Activated CD4-positive, alpha-beta T cell treated with anti-CD3 and anti-CD28 coated beads for 36 hours (primary cell): ENCODE results near the gene MPV17L2. TPM values are rescaled to one million over a fixed set of nuclear protein-coding genes. Genes with fewer than 3 reads are reported as not detected.

Experiments used
- ATAC-seq: fragments of 200-7000 bp; cut with Tn5 transposase; one replicate; pipeline ENCODE4 v1.10.0; 2021; ENCODE audit warnings: mild to moderate bottlenecking, moderate library complexity
- CTCF ChIA-PET: fragments of 350-600 bp; sonication (Branson Sonifier 250); formaldehyde crosslinking; loops from one replicate; lab custom pipeline; 2021; ENCODE audit warnings: antibody characterized with exemption; lab: Charles Lee
- POLR2A ChIA-PET: fragments of 350-600 bp; sonication (Branson Sonifier 250); formaldehyde crosslinking; loops from one replicate; lab custom pipeline; 2021; ENCODE audit warnings: antibody characterized with exemption, inconsistent platforms; lab: Charles Lee
- DNase-seq: peaks from one replicate; pipeline ENCODE4 v3.0.0-alpha.2; 2020
- H3K27ac Mint-ChIP-seq: one replicate; pipeline ENCODE4 v1.8.0; 2021; ENCODE audit warnings: mixed read lengths
- H3K27me3 Mint-ChIP-seq: one replicate; pipeline ENCODE4 v1.8.0; 2021; ENCODE audit warnings: mixed read lengths
- H3K36me3 Mint-ChIP-seq: one replicate; pipeline ENCODE4 v1.8.0; 2021; ENCODE audit warnings: low read depth, mixed read lengths
- H3K4me1 Mint-ChIP-seq: one replicate; pipeline ENCODE4 v1.8.0; 2021; ENCODE audit warnings: mixed read lengths
- H3K4me3 Mint-ChIP-seq: one replicate; pipeline ENCODE4 v1.8.0; 2021; ENCODE audit warnings: mild to moderate bottlenecking, moderate library complexity, mixed read lengths
- H3K9me3 Mint-ChIP-seq: one replicate; pipeline ENCODE4 v1.8.0; 2021; ENCODE audit warnings: low read depth, mixed read lengths
- intact Hi-C, 2 experiments: fragments of 100-400 bp; cut with DNase I in 1 of 2; cut with micrococcal nuclease in 1 of 2; formaldehyde crosslinking; loops; one replicate each; pipeline versions ENCODE4 v1.14.2 to v1.15.1; 2022 to 2024; cut with DNase I, micrococcal nuclease
- total RNA-seq, 2 experiments: library from RNA; stranded (reverse); gene quantifications; one replicate each; pipeline ENCODE4 v1.2.3, GENCODE V29; 2021

MPV17L2 gene
- total RNA-seq, 2 experiments from 2014 or later, result 5.7 to 6.2 TPM

DNA sequence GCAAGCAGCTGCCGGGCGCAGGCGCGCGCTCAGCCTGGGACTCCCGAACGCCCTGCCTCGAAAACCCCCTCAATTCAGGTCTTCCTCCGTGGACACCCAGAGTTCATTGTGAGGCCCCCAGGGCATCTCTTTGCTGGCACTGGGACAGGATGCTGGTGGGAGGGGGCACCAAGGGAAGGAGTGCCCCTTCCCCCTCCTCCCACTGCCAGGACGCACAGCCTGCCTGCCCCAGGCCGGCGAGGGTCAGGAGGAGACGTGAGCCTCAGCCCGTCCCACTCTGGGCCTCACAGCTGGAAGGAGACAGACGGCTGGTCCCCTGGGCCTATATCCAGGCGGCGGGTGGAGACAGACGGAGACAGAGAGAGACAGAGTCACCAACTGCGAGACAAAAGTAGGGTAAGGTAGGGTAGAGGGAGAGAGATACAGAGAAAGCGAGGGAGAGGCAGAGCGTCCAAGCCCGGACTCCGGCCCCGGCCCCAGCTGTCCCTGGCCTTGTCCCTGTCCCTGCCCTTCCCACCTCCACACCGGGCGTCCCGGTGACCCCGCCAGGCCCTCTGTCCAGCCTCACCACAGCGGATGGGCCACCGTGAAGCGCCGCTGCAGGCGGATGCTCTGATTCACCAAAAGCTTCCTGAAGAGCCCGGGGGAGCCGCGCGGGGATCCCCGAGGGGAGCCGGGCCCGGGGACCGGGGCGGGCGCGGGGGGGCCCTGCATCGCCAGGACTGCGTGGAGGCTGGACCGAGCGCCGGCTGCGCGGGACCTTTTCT lies 32.9 kb downstream of the MPV17L2 start, which contains the start of gene PDE4C:
PDE4C (minus strand) TSS at position 737 of the 767 bp plus-strand sequence; CDS start at position 714, 23 bp downstream.
- ChIA-PET CTCF (interaction anchor here (0.5 kb wide), 1 partner anchor 15 kb away, joined by 3 read pairs; no protein-coding TSS in a partner anchor), POLR2A (no interaction called here)
- no peaks in the 10 kb centered on the region for H3K9me3 Mint-ChIP-seq
- H3K4me1 Mint-ChIP-seq, result peaks cover 20% of the 10 kb centered on the region
- peak within 1 kb of the TSS; percentile 8 for H3K4me3 Mint-ChIP-seq
- peaks cover 57% of the 10 kb centered on the region for H3K27me3 Mint-ChIP-seq
- intact Hi-C loops, result no loop called here
- no peaks in the 10 kb centered on the region for H3K36me3 Mint-ChIP-seq
- H3K27ac Mint-ChIP-seq, result no peak within 1 kb of the TSS
- ATAC-seq (no peak), DNase-seq (peak; percentile 39)

DNA sequence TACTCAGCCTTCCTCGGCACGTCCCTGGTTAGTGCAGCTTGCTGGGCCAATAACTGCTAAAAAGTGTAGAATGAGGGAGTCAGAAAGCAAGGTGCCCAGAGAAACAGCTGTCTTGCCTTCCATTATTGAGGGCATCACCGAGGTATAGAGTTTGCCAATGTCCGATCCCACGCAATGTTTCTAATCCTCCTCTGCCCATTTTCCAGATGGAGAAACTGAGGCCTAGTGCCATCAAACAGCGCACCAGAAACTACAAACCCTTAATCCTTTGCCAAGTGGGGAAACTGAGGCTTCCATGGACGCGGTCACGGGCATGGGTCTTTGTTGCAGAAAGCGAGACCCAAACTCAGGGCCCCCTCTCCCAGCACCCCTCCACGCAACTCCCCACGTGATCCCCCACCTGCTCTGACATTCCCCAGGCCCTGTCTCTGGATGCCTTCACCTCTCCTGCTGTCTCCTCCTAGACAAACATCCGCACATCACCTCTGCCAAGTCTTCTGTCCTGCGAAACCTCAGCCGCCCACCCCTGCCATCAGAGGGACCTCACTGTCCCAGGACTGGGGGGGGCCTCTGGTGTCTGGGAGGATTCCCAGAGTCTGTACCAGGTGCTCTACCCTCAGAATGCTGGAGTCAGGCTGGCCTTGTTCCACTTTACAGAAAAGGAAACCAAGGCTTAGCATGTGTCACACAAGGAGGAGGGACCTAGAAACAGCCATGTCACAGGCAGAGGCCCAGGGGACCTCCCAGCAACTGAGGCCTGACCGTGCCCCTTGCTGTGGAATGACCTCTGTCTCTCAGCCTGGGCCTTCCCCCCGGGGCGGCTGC lies 34.1 kb downstream of the MPV17L2 start:
- Mint-ChIP-seq H3K27ac (no peak overlapping the region), H3K4me1 (peaks cover 20% of the 10 kb centered on the region), H3K36me3 (no peaks in the 10 kb centered on the region), H3K4me3 (no peak overlapping the region), H3K27me3 (peaks cover 57% of the 10 kb centered on the region), H3K9me3 (no peaks in the 10 kb centered on the region)
- intact Hi-C loops, result no loop called here
- POLR2A ChIA-PET, result no interaction called here
- CTCF ChIA-PET, result no interaction called here
- ATAC-seq (no peak), DNase-seq (no peak)

DNA sequence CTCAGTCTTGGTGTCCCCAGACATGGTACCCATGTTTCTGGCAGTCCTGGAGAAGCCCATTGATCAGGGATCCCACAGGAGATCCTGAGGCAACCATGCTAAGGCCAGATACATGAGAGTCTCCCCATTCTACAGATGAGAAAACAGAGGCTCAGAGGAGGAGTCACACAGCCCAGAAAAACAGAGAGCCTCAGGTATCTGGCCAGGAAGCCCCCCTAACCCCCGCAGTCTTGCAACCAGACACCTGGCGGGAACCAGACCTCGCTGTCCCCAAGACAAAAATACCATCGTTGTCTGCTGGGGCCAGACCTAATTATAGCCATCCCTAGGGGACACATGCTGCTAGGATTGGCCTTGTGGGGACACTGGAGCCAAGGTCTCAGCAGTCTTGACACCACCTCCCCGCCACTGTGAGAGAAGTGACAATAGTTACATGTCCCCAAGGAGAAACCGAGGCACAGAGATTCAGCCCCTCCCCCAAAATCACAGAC lies 34.8 kb downstream of the MPV17L2 start:
- Mint-ChIP-seq H3K4me3 (no peak overlapping the region), H3K36me3 (no peaks in the 10 kb centered on the region), H3K27me3 (peaks cover 62% of the 10 kb centered on the region), H3K27ac (no peak overlapping the region), H3K9me3 (peaks cover 2% of the 10 kb centered on the region), H3K4me1 (peaks cover 24% of the 10 kb centered on the region)
- ChIA-PET POLR2A (no interaction called here), CTCF (interaction anchor here (0.6 to 0.8 kb wide), 2 partner anchors 101 to 407 kb away, joined by 3 to 6 read pairs; no protein-coding TSS in a partner anchor)
- ATAC-seq, result no peak
- no peak for DNase-seq
- intact Hi-C loops, result no loop called here

DNA sequence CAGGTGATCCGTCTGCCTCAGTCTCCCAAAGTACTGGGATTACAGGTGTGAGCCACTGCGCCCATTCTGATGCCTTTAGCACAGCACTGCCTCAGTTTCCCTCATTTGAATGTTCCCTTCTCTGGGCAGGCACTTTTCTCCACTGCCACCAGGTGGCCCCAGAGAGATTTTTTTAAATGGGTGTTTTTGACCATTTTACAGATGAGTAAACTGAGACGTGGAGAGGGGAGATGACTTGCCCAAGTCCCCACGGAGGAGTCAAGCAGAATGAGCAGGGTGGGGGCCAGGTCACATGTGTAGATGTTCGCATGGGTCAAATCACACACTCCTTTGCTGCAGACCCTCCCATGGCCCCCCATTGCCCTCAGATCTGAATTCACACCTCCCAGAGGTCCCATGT lies 36.5 kb downstream of the MPV17L2 start:
- ChIA-PET CTCF (interaction anchor here (0.7 kb wide), 1 partner anchor 292 kb away, joined by 4 read pairs; no protein-coding TSS in a partner anchor), POLR2A (no interaction called here)
- Mint-ChIP-seq H3K27me3 (peaks cover 66% of the 10 kb centered on the region), H3K4me3 (no peak overlapping the region), H3K36me3 (no peaks in the 10 kb centered on the region), H3K9me3 (peaks cover 4% of the 10 kb centered on the region), H3K4me1 (peaks cover 18% of the 10 kb centered on the region), H3K27ac (no peak overlapping the region)
- intact Hi-C loops, result no loop called here
- DNase-seq, result peak; percentile 27
- no peak for ATAC-seq

DNA sequence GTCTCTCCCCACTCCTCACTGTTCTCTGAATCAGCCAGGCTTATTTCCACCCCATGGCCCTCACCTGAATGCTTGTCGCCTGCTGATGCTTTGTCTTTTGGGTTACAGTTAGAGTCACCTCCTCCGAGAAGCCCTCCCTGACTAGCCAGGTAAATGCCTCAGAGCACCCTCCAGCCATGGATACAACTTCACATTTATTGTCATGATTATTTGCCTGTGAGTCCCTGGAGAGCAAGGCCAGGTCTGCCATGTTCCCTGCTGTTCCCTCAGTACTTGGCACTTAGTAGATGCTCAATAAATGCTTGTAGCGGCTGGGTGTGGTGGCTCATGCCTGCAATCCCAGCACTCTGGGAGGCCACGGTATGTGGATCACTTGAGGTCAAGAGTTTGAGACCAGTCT lies 36.9 kb downstream of the MPV17L2 start:
- Mint-ChIP-seq H3K9me3 (peaks cover 4% of the 10 kb centered on the region), H3K36me3 (no peaks in the 10 kb centered on the region), H3K27me3 (peaks cover 63% of the 10 kb centered on the region), H3K27ac (no peak overlapping the region), H3K4me3 (no peak overlapping the region), H3K4me1 (peaks cover 13% of the 10 kb centered on the region)
- POLR2A ChIA-PET, result no interaction called here
- intact Hi-C loops, result no loop called here
- CTCF ChIA-PET, result interaction anchor here (0.6 to 0.8 kb wide), 2 partner anchors 30 to 96 kb away, joined by 3 to 4 read pairs; no protein-coding TSS in a partner anchor
- DNase-seq, result no peak
- no peak for ATAC-seq

DNA sequence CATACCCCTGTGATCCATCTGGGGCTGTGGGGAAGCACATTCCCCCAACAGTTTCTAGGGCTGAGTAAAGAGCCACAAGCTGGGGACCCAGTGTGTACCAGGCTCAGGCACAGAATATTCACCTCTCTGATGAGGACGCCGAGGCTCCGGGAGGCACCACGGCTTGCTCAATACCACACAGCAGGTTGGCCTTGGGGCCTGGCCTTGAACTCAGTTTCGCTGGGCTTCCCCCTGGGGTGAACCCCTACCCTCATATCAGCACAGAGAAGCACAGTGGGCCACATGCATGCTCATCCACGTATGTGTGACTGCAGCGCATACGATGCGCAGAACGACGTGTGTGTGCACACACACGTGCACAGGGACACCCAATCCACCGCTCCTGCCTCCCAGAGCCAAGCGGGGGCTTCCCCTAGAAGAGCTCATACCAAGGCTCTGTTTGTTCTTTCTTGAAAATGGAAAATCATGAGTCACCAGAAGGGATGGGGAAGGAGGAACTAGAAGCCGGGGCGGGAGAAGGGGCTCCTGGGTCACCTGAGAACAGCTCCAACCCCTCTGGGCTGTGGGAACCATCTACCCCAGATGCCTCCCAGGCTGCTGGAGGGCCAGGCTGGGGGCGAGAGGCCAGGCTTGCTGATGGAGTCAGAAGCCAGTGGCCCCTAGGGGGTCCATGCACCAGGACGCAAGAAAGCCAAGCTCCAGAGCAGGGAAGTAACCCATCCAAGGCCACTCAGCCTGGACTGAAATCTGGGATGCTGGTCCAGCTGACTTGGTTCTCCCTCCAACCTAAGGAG lies 38.1 kb downstream of the MPV17L2 start:
- intact Hi-C loops, result no loop called here
- H3K4me3 Mint-ChIP-seq, result no peak overlapping the region
- POLR2A ChIA-PET, result no interaction called here
- CTCF ChIA-PET, result interaction anchor here (0.6 to 1.0 kb wide), 4 partner anchors 12 to 207 kb away, joined by 3 to 5 read pairs (median 4); partner anchors contain the start of gene MPV17L2
- H3K9me3 Mint-ChIP-seq, result peaks cover 4% of the 10 kb centered on the region
- H3K36me3 Mint-ChIP-seq, result no peaks in the 10 kb centered on the region
- DNase-seq (peak; percentile 30), ATAC-seq (peak; percentile 59)
- no peak overlapping the region for H3K27ac Mint-ChIP-seq
- peaks cover 10% of the 10 kb centered on the region for H3K4me1 Mint-ChIP-seq
- H3K27me3 Mint-ChIP-seq, result peaks cover 64% of the 10 kb centered on the region

DNA sequence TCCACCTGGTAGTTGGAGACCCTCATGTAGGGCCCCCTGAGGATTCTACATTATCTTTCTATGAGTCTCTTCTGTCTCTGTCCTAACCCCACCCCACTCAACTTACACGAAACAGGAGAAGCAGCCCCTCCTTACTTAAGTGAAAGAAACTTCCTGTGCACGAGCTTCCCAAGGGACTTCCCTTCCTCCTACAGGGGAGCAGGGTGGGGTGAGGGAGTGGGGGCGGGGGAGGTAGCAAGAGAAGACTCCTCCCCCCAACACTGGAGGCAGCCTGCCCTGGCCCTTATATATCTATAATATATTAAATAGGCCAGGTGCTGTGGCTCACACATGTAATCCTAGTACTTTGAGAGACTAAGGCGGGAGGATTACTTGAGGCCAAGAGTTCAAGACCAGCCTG lies 38.8 kb downstream of the MPV17L2 start:
- ATAC-seq, result no peak
- Mint-ChIP-seq H3K27me3 (peaks cover 62% of the 10 kb centered on the region), H3K27ac (no peak overlapping the region), H3K36me3 (no peaks in the 10 kb centered on the region), H3K9me3 (peaks cover 4% of the 10 kb centered on the region), H3K4me1 (peaks cover 7% of the 10 kb centered on the region), H3K4me3 (no peak overlapping the region)
- CTCF ChIA-PET, result interaction anchor here (1.0 kb wide), 1 partner anchor 39 kb away, joined by 3 read pairs; the partner anchor contains the start of gene MPV17L2
- intact Hi-C loops, result no loop called here
- POLR2A ChIA-PET, result no interaction called here
- DNase-seq, result no peak

DNA sequence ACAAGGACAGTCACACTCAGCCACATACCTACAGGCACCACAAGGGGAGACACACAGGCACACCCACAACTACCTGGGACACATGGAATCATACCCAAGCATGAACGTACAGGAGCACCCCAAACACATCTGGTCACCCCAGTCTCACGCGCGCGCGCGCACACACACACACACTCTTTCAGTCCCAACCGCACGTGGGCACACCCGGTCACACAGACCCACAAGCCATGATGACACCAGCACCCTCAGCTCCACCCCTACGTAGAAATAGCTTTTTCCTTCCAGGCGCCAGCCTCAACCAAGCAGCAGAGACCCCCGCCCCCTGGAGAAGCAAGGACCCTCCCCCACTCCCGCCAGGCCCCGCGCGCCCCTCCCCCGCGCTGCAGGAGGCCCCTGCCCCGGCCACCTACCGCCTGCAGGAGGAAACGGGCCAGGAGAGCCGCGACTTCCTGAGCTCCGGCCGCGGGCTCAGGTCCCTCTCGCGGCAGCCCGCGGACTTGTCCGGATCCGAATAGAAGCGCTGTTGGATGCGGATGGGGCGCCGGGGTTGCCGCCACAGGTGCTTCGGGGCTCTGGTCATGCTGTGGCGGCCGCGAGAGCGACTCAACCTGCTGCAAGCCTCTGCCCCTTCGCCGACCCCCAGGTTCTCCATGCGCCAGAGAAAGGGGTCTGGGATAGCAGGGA lies 39.7 kb downstream of the MPV17L2 start:
- Mint-ChIP-seq H3K4me1 (peaks cover 4% of the 10 kb centered on the region), H3K36me3 (no peaks in the 10 kb centered on the region), H3K27ac (no peak overlapping the region), H3K4me3 (no peak overlapping the region), H3K27me3 (peaks cover 55% of the 10 kb centered on the region), H3K9me3 (peaks cover 4% of the 10 kb centered on the region)
- intact Hi-C loops, result no loop called here
- ATAC-seq, result peak; percentile 20
- ChIA-PET CTCF (interaction anchor here (0.7 to 1.0 kb wide), 3 partner anchors 31 to 119 kb away, joined by 3 read pairs; no protein-coding TSS in a partner anchor), POLR2A (no interaction called here)
- DNase-seq, result peak; percentile 43

DNA sequence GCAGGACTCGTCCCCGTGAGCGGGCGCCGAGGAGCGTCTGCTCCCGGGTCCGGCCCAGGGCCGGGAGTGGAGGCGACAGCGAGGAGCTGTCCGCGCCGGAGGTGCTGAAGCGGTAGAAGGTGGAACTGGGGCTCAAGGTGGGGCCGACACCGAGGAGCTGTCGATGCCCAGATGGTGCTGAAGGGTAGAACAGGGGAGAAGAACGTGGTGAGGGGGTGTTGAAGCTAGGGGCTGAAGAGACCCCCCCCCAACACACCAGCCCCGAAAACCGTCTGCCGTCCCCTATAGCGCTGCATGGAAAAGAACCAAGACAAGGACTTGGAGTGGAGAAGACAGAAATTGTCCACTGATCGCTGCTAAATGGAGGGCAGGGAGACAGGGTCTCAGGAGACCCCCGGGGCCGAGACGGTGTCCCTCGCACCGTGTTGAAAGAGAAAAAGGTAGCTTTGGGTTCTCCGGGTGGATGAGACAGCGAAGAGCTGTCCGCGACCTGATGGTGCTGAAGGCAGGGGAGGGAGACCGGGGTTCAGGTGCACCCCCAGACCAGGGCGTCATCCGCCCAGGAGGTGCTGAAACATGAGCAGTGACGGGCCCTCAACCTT lies 40.3 kb downstream of the MPV17L2 start:
- Mint-ChIP-seq H3K9me3 (peaks cover 4% of the 10 kb centered on the region), H3K36me3 (no peaks in the 10 kb centered on the region), H3K27me3 (peaks cover 50% of the 10 kb centered on the region), H3K27ac (no peak overlapping the region), H3K4me3 (no peak overlapping the region), H3K4me1 (peaks cover 4% of the 10 kb centered on the region)
- DNase-seq, result peak; percentile 77
- ChIA-PET POLR2A (no interaction called here), CTCF (interaction anchor here (0.7 to 1.0 kb wide), 3 partner anchors 31 to 120 kb away, joined by 3 read pairs; no protein-coding TSS in a partner anchor)
- intact Hi-C loops, result no loop called here
- peak; percentile 66 for ATAC-seq

DNA sequence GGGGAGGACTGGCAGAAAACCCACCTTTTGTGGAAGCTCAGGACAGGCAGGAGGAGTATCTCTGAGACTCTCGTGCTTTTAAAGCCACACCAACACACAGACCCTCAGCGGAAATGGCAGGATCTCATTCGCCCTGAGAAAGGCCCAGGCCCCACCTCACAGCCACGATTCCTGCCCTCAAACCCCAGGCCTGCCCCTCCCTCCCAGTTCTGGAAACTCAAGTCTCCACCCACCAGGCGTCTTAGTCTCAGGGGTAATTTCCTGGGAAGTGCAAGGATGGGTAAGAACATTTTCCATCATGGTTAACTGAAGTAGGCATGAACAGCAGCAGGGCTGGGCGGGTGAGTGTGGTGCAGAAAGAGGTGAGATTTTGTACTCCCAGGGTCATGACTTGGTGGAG lies 41.2 kb downstream of the MPV17L2 start:
- Mint-ChIP-seq H3K36me3 (no peaks in the 10 kb centered on the region), H3K27me3 (peaks cover 50% of the 10 kb centered on the region), H3K27ac (no peak overlapping the region), H3K4me3 (no peak overlapping the region), H3K9me3 (peaks cover 4% of the 10 kb centered on the region), H3K4me1 (peaks cover 4% of the 10 kb centered on the region)
- ChIA-PET POLR2A (no interaction called here), CTCF (no interaction called here)
- DNase-seq, result no peak
- ATAC-seq, result no peak
- intact Hi-C loops, result no loop called here
